CD4-positive, alpha-beta T cell treated with Interleukin-15 for 1 hour (primary cell): Measurements from ENCODE around the gene ZNF738.
"Not testable (repeated sequence)": the region's sequence is repeated elsewhere in the genome, so short reads cannot be mapped to it uniquely, and the experiment has no call there.

ENCODE experiments used
- DNase-seq: peaks from one replicate; pipeline ENCODE4 v3.0.0-alpha.2; 2020

Gene ZNF738

GRCh38 chr19:21358768-21359451, at the start of gene ZNF738:
Gene ZNF738, plus strand, starts transcription at chr19:21359000. Its CDS starts 141 bp downstream, at chr19:21359141.
- peak; percentile 87 for DNase-seq

- not testable (repeated sequence) for DNase-seq
Measured at GRCh38 chr19:21312807-21313206, 46.0 kb upstream of the ZNF738 start.

GRCh38 chr19:21314676-21315075, 44.1 kb upstream of the ZNF738 start:
- DNase-seq = no peak

- no peak for DNase-seq
Measured at GRCh38 chr19:21317821-21318220, 41.0 kb upstream of the ZNF738 start.

- DNase-seq = no peak
Measured at GRCh38 chr19:21321134-21321533, 37.7 kb upstream of the ZNF738 start.

GRCh38 chr19:21321996-21322395, 36.8 kb upstream of the ZNF738 start:
- no peak for DNase-seq

GRCh38 chr19:21322528-21322927, 36.3 kb upstream of the ZNF738 start:
- DNase-seq = no peak

GRCh38 chr19:21323000-21323399, 35.8 kb upstream of the ZNF738 start:
- no peak for DNase-seq

GRCh38 chr19:21326169-21326568, 32.6 kb upstream of the ZNF738 start:
- DNase-seq = no peak

GRCh38 chr19:21328406-21328805, 30.4 kb upstream of the ZNF738 start:
- DNase-seq = no peak

- DNase-seq = peak; percentile 88
Measured at GRCh38 chr19:21328885-21329605, 29.8 kb upstream of the ZNF738 start, which contains the start of gene ZNF708. Gene ZNF708, minus strand, starts transcription at chr19:21329410. Its CDS starts 198 bp downstream, at chr19:21329212.

GRCh38 chr19:21335721-21336120, 23.1 kb upstream of the ZNF738 start:
- no peak for DNase-seq

- DNase-seq = not testable (repeated sequence)
Measured at GRCh38 chr19:21344841-21345240, 14.0 kb upstream of the ZNF738 start.

GRCh38 chr19:21352830-21353229, 6.0 kb upstream of the ZNF738 start:
- DNase-seq = no peak

- no peak for DNase-seq
Measured at GRCh38 chr19:21362291-21362690, 3.5 kb downstream of the ZNF738 start.

- DNase-seq = no peak
Measured at GRCh38 chr19:21383980-21384582, 25.3 kb downstream of the ZNF738 start.

GRCh38 chr19:21396121-21396520, 37.3 kb downstream of the ZNF738 start:
- no peak for DNase-seq

GRCh38 chr19:21396893-21397572, 38.2 kb downstream of the ZNF738 start, which contains the start of gene ZNF493:
Gene ZNF493, plus strand, starts transcription at chr19:21397133. Its CDS starts 105 bp downstream, at chr19:21397238.
- peak; percentile 91 for DNase-seq

GRCh38 chr19:21398851-21399250, 40.1 kb downstream of the ZNF738 start:
- no peak for DNase-seq

GRCh38 chr19:21402303-21402985, 43.6 kb downstream of the ZNF738 start:
- no peak for DNase-seq

GRCh38 chr19:21410166-21410565, 51.4 kb downstream of the ZNF738 start:
- DNase-seq = no peak

- DNase-seq = no peak
Measured at GRCh38 chr19:21422244-21422643, 63.4 kb downstream of the ZNF738 start.
